Head of caudate nucleus (tissue), 42 donors: ENCODE results near the gene CTAGE1.
"Not testable (repeated sequence)": the region's sequence is repeated elsewhere in the genome, so short reads cannot be mapped to it uniquely, and the experiment has no call there.

Source experiments
- DNase-seq, 42 donors: peaks; one replicate each; pipeline versions ENCODE4 v3.0.0 to v3.0.0-alpha.2; 2020 to 2021; ENCODE audit warnings: mixed read lengths in 7 of 42
- intact Hi-C: fragments of 100-400 bp; cut with DNase I; formaldehyde crosslinking; loops from one replicate; pipeline ENCODE4 v1.15.0; 2022

Gene CTAGE1, protein sequence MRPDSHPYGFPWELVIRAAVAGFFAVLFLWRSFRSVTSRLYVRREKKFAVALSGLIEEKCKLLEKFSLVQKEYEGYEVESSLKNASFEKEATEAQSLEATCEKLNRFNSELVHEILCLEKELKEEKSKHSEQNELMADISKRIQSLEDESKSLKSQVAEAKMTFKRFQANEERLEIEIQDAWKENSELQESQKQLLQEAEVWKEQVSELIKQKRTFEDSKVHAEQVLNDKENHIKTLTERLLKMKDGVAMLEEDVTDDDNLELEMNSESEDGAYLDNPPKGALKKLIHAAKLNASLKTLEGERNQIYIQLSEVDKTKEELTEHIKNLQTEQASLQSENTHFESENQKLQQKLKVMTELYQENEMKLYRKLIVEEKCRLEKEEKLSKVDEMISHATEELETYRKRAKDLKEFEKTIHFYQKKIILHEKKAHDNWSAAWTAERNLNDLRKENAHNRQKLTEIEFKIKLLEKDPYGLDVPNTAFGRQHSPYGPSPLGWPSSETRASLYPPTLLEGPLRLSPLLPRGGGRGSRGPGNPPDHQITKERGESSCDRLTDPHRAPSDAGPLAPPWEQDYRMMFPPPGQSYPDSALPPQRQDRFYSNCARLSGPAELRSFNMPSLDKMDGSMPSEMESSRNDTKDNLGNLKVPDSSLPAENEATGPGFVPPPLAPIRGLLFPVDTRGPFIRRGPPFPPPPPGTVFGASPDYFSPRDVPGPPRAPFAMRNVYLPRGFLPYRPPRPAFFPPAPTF

DNA sequence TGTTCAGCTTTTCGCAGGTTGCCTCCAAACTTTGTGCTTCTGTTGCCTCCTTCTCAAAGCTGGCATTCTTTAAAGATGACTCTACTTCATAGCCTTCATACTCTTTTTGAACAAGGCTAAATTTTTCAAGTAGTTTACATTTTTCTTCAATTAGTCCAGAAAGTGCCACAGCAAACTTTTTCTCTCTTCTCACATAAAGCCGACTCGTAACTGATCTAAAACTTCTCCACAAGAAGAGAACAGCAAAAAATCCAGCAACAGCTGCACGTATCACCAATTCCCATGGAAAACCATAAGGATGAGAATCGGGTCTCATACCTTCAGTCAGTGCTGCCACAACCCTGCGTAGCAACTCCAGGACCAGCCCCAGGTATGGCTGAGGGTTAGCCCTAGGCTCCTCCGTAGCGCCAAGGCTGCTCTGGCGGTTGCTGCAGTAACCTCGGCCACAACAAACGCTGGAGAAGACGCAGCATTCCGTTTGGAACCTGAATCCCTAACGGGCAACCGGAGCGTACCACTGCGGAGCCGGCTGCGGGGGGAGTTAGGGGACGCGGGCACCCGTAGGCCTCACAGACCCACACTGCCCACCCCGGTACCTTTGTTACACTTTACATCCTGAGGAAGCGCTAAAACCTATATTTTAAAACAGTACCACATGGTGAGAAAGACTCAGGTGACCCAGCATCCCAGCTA is at the start of gene CTAGE1:
Gene CTAGE1 (minus strand): TSS at position 420 of the 693 bp plus-strand sequence. CDS start 104 bp downstream, at position 316.
- DNase-seq = no peak
- intact Hi-C loops = no loop called here

GRCh38 chr18:22466608-22467395 is 49.1 kb upstream of the CTAGE1 start:
- intact Hi-C loops = no loop called here
- DNase-seq = no peak

- DNase-seq = peak in 15 of 42 donors; percentile 3 to 51 (median 19)
- intact Hi-C loops = no loop called here
Observed at GRCh38 chr18:22465859-22466457, 48.2 kb upstream of the CTAGE1 start.

DNA sequence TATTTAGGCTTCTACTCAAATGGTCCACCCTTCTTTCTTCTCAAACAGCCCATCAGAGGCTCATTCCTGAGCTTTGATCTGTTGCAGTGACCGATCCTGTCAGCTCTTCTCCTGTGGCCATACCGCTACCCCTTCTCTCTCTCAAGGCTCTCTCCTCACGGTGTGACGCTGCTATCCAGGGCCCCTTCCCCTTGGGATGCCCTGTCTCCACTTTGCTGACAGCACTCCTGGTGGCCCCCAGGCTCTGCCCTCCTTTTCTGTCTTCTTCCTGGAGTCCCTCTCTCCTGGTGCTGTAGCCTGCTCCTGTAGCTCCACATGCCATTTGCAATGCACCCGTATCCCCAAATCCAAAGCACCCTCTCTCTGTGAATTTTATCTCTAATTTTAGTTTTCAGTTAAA is 45.4 kb upstream of the CTAGE1 start:
- DNase-seq = no peak
- intact Hi-C loops = no loop called here

- no peak for DNase-seq
- intact Hi-C loops = no loop called here
Observed at GRCh38 chr18:22459491-22459890, 41.8 kb upstream of the CTAGE1 start.

GRCh38 chr18:22457524-22457923 is 39.8 kb upstream of the CTAGE1 start:
- intact Hi-C loops = no loop called here
- DNase-seq = no peak

DNA sequence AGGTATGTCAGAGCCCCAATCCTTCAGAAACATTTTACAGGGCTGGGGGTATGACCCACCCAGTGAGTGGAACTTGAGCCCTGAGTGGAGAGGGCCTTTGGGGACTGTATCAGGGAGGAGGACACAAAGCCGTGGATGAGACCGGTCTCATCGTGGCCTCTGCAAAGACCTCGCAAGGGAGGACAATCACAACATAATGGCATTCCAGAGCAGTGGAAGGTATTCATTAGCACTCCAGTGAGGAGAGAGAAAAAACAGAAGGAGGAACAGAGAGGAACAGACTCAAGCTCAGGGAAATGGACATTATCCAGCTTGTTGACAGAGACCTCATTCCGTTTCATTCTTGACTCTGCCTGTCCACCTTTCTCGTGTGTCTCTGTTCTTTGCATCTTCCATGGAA is 38.8 kb upstream of the CTAGE1 start:
- intact Hi-C loops = no loop called here
- DNase-seq = no peak

GRCh38 chr18:22456116-22456480 is 38.4 kb upstream of the CTAGE1 start:
- DNase-seq = no peak
- intact Hi-C loops = no loop called here

- DNase-seq = no peak
- intact Hi-C loops = no loop called here
Observed at GRCh38 chr18:22455425-22456115, 37.9 kb upstream of the CTAGE1 start.

GRCh38 chr18:22453315-22453714 is 35.6 kb upstream of the CTAGE1 start:
- no peak for DNase-seq
- intact Hi-C loops = no loop called here

DNA sequence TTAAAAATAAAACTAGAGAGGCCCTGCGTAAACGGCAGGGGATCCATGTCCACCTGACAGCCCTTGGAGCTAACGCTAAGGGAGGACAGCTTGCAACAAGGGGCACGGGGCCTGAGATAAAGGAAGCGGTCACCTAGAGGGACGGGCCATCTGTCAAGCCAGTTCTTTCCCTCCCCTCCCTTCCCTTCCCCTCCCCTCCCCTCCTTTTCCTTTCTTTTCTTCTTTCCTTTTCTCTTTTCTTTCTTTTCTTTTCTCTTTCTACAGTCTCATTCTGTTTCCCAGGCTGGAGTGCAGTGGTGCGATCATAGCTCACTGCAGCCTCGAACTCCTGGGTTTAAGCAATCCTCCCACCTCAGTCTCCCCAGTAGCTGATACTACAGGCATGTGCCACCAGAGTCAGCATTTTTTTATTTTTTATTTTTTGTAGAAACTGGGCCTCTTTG is 34.5 kb upstream of the CTAGE1 start:
- no peak for DNase-seq
- intact Hi-C loops = no loop called here

DNA sequence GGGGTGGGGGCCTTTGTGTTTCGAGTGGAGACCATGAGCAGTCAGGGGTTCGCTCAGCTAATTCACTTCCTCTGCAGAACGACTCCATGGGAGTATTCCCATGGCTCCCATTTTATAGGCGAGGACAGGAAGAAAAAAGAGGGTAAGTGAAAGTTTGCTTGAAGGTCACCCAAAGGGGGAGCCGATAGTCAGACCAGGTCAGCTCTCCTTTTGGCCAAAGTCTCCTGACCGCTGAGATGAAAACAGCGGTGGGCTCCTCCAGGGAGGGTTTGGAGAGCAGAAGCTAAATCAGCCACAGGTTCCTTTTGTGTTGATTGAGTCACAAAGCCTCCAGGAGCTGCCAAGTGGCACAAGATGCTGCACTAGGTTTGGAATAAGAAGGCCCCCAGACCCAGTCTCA is 34.1 kb upstream of the CTAGE1 start:
- DNase-seq = no peak
- intact Hi-C loops = no loop called here

DNA sequence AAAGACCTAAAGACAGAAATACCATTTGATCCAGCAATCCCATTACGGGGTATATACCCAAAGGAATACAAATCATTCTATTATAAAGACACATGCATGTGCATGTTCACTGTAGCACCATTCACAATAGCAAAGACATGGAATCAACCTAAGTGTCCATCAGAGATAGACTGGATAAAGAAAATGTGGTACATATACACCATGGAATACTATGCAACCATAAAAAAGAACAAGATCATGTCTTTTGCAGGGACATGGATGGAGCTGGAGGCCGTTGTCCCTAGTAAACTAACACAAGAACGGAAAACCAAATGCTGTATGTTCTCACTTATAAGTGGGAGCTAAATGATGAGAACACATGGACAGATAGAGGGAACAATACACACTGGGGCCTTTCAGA is 33.1 kb upstream of the CTAGE1 start:
- DNase-seq, intact Hi-C loops: not testable (repeated sequence)

DNA sequence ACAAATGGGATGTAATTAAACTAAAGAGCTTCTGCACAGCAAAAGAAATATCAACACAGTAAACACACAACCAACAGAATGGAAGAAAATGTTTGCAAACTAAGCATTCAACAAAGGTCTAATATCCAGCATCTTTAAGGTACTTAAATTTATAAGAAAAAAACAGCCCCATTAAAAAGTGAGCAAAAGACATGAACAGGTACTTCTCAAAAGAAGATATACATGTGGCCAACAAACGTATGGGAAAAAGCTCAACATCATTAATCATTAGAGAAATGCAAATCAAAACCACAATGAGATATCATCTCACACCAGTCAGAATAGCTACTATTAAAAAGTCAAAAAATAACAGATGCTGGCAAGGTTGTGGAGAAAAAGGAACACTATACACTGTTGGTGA is 32.6 kb upstream of the CTAGE1 start:
- DNase-seq, intact Hi-C loops: not testable (repeated sequence)

DNA sequence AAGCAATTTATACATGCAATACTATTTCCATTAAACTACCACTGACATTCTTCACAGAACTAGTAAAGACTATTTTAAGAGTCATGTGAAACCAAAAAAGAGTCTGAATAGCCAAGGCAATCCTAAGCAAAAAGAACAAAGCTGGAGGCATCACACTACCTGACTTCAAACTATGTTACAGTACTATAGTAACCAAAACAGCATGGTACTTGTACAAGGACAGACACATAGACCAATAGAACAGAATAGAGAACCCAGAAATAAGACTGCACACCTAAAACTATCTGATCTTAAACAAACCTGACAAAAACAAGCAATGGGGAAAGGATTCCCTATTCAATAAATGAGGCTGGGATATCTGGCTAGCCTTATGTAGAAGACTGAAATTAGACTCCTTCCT is 32.0 kb upstream of the CTAGE1 start:
- intact Hi-C loops, DNase-seq: not testable (repeated sequence)

- DNase-seq = no peak
Observed at GRCh38 chr18:22448238-22448637, 30.5 kb upstream of the CTAGE1 start.

GRCh38 chr18:22447792-22448191 is 30.1 kb upstream of the CTAGE1 start:
- intact Hi-C loops = no loop called here
- DNase-seq = no peak

More at GRCh38 chr18:22448238-22448637, 30.5 kb upstream of the CTAGE1 start:
- intact Hi-C loops = no loop called here

DNA sequence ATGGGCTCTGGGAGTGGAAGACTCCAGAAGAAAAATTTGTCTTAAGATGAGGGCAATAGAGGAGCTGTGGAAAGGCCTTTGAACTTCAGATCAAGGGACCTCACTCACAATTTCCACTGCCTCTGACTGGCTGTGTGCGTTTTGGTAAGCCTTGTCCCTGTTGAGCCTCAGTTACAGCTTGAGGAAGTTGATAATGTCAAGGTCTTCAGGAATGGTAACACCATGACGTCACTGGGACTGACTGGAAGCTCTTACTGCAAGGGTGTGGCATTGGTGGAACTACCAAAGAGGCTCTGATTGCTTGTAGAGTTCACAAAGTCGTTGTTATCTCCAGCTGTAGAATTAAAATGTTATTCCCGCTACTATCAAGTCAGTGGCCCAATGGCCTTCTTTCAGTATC is 29.2 kb upstream of the CTAGE1 start:
- intact Hi-C loops = no loop called here
- DNase-seq = no peak
